Neural cell (in vitro differentiated cells): ENCODE results near the gene NREP. TPM values are rescaled to one million over a fixed set of nuclear protein-coding genes. Genes with fewer than 3 reads are reported as not detected.
A peak's percentile ranks its signal among the peaks of the same experiment; 100 is the strongest.

ENCODE experiments used
- H2AFZ ChIP-seq: fragments of 200-600, 300-800 bp; sonication (generic), shearing (Covaris generic); 2 replicates; pipeline ENCODE4 v1.6.0; 2014; ENCODE audit warnings: low read depth, mild to moderate bottlenecking, antibody characterized with exemption, low read length, moderate library complexity
- H3F3A ChIP-seq: fragments of 200-600 bp; shearing (Covaris generic); 2 replicates; pipeline ENCODE4 v1.6.1; 2016; ENCODE audit warnings: mild to moderate bottlenecking, moderate library complexity, mixed read lengths, antibody characterized with exemption, low read length; ENCODE audit not compliant: insufficient read depth, poor library complexity, severe bottlenecking
- H3K27ac ChIP-seq: fragments of 200-600, 300-800 bp; sonication (generic), shearing (Covaris generic); 2 replicates; pipeline ENCODE4 v1.5.1; 2014; ENCODE audit warnings: mild to moderate bottlenecking, low read length, moderate library complexity
- H3K27me3 ChIP-seq: fragments of 300-800, 200-600 bp; sonication (generic), shearing (Covaris generic); 2 replicates; pipeline ENCODE4 v1.6.0; 2014; ENCODE audit warnings: mild to moderate bottlenecking, low read depth, low read length, moderate library complexity; ENCODE audit not compliant: insufficient read depth
- H3K36me3 ChIP-seq: fragments of 300-800, 200-600 bp; sonication (generic), shearing (Covaris generic); 2 replicates; pipeline ENCODE4 v1.5.1; 2014; ENCODE audit warnings: mild to moderate bottlenecking, antibody characterized with exemption, low read length, moderate library complexity; ENCODE audit not compliant: insufficient read depth
- H3K4me2 ChIP-seq: fragments of 300-800, 200-600 bp; sonication (generic), shearing (Covaris generic); 2 replicates; pipeline ENCODE4 v1.6.0; 2014; ENCODE audit warnings: mild to moderate bottlenecking, low read length
- H3K4me3 ChIP-seq: fragments of 300-800, 200-600 bp; sonication (generic), shearing (Covaris generic); 2 replicates; pipeline ENCODE4 v1.5.1; 2014; ENCODE audit warnings: mild to moderate bottlenecking, low read length, moderate library complexity
- H3K79me2 ChIP-seq: fragments of 200-600 bp; shearing (Covaris generic); replicated peaks from 2 replicates; pipeline ENCODE4 v1.6.0; 2014; ENCODE audit warnings: mild to moderate bottlenecking, low read length, moderate library complexity; ENCODE audit not compliant: insufficient read depth
- H3K9ac ChIP-seq: fragments of 300-800, 200-600 bp; sonication (generic), shearing (Covaris generic); 2 replicates; pipeline ENCODE4 v1.6.1; 2016; ENCODE audit warnings: mild to moderate bottlenecking, low read length, mixed read lengths
- H3K9me2 ChIP-seq: fragments of 200-600 bp; shearing (Covaris generic); 2 replicates; pipeline ENCODE4 v1.6.1; 2016; ENCODE audit warnings: mild to moderate bottlenecking, low read length, mixed read lengths; ENCODE audit not compliant: insufficient read depth
- H3K9me3 ChIP-seq: fragments of 200-600, 300-800 bp; sonication (generic), shearing (Covaris generic); 2 replicates; pipeline ENCODE4 v1.6.1; 2016; ENCODE audit warnings: mild to moderate bottlenecking, mixed run types, low read length, moderate library complexity, mixed read lengths
- H4K20me1 ChIP-seq: fragments of 200-600 bp; shearing (Covaris generic); 2 replicates; pipeline ENCODE4 v1.6.1; 2016; ENCODE audit warnings: mild to moderate bottlenecking, mixed run types; ENCODE audit not compliant: insufficient read depth
- EP300 ChIP-seq: fragments of 450-650 bp; conservative IDR thresholded peaks from 2 replicates; pipeline ENCODE4 v1.6.1; 2014; ENCODE audit warnings: antibody characterized with exemption, mild to moderate bottlenecking, moderate library complexity; ENCODE audit not compliant: poor library complexity, severe bottlenecking
- EZH2 ChIP-seq: fragments of 200-600, 300-800 bp; shearing (Covaris generic), sonication (generic); IDR thresholded peaks from 2 replicates; pipeline ENCODE4 v1.6.1; 2014; ENCODE audit warnings: antibody characterized with exemption, low read length, borderline replicate concordance, mild to moderate bottlenecking; ENCODE audit not compliant: insufficient read depth, poor library complexity, severe bottlenecking
- MXI1 ChIP-seq: fragments of 450-650 bp; conservative IDR thresholded peaks from 2 replicates; pipeline ENCODE4 v1.6.1; 2014; ENCODE audit warnings: antibody characterized with exemption, mild to moderate bottlenecking; ENCODE audit not compliant: poor library complexity, severe bottlenecking
- POLR2AphosphoS5 ChIP-seq: IDR thresholded peaks from 2 replicates; pipeline ENCODE4 v1.6.1; 2012
- RAD21 ChIP-seq: fragments of 450-650 bp; conservative IDR thresholded peaks from 2 replicates; pipeline ENCODE4 v1.6.1; 2014; ENCODE audit warnings: antibody characterized with exemption, mild to moderate bottlenecking, moderate library complexity
- REST ChIP-seq: IDR thresholded peaks from 2 replicates; pipeline ENCODE4 v1.6.1; 2012; ENCODE audit warnings: borderline replicate concordance
- SMC3 ChIP-seq: fragments of 450-650 bp; conservative IDR thresholded peaks from 2 replicates; pipeline ENCODE4 v1.6.1; 2014; ENCODE audit warnings: antibody characterized with exemption, mild to moderate bottlenecking, moderate library complexity; ENCODE audit not compliant: poor library complexity
- TAF1 ChIP-seq: IDR thresholded peaks from 2 replicates; pipeline ENCODE4 v1.6.1; 2012; ENCODE audit warnings: low read depth
- polyA plus RNA-seq: library from polyadenylated mRNA; depleted of rRNA; stranded (reverse); fragments of >200 nt; gene quantifications from 2 replicates; pipeline ENCODE4 v1.2.3, GENCODE V29; 2014
- TF ChIP-seq, protein P1 (sequence below): fragments of 450-650 bp; IDR thresholded peaks from 2 replicates; pipeline ENCODE4 v1.5.1; 2014; ENCODE audit warnings: antibody characterized with exemption, mild to moderate bottlenecking, moderate library complexity; ENCODE audit not compliant: poor library complexity, severe bottlenecking

NREP gene
- polyA plus RNA-seq, 1 donor from 2014 or later, result 3,807 TPM

- no peak overlapping the region for H3K9ac ChIP-seq
- H3K27me3 ChIP-seq, result no peaks in the 10 kb centered on the region
- H2AFZ ChIP-seq, result no peak overlapping the region
- H3K4me3 ChIP-seq, result no peak overlapping the region
- no peaks in the 10 kb centered on the region for H3F3A ChIP-seq
- no peak overlapping the region for H3K4me2 ChIP-seq
- H3K79me2 ChIP-seq, result no peaks in the 10 kb centered on the region
- no peaks in the 10 kb centered on the region for H3K36me3 ChIP-seq
- no peak overlapping the region for H3K27ac ChIP-seq
- no peaks in the 10 kb centered on the region for H4K20me1 ChIP-seq
- no peaks in the 10 kb centered on the region for H3K9me3 ChIP-seq
- TF ChIP-seq MXI1, result no peak
- peak; percentile 30 for TF ChIP-seq EP300
- no peaks in the 10 kb centered on the region for H3K9me2 ChIP-seq
Measured at GRCh38 chr5:111697215-111697614, 59.8 kb downstream of the NREP start.

DNA sequence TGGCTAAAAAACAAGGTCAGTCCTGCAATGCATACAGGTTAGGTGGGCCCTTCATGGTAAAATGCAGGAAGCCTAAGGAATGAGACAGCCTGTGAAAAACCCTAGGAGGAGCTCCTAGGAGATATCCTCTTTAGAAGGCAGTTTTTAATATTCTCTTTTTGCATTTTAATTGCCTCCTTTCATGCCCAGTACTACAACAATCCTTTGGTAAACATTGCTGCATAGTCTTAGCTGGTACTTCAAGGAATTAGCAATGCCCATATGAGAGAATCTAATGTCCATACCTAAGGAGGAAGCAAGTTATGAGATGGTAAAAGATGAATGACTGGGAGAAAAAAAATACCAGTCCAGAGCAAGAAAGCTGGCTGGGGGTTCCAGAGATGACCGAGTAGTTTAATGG is 61.0 kb downstream of the NREP start:
- H3K27ac ChIP-seq, result no peak overlapping the region
- no peaks in the 10 kb centered on the region for H3K27me3 ChIP-seq
- no peak overlapping the region for H3K4me3 ChIP-seq
- H3K36me3 ChIP-seq, result no peaks in the 10 kb centered on the region
- H3K9ac ChIP-seq, result no peak overlapping the region
- H3K9me3 ChIP-seq, result no peaks in the 10 kb centered on the region
- H3K79me2 ChIP-seq, result no peaks in the 10 kb centered on the region
- H3K4me2 ChIP-seq, result no peak overlapping the region
- H3K9me2 ChIP-seq, result no peaks in the 10 kb centered on the region
- no peak for TF ChIP-seq SMC3
- no peak for TF ChIP-seq TAF1
- TF ChIP-seq, protein P1, sequence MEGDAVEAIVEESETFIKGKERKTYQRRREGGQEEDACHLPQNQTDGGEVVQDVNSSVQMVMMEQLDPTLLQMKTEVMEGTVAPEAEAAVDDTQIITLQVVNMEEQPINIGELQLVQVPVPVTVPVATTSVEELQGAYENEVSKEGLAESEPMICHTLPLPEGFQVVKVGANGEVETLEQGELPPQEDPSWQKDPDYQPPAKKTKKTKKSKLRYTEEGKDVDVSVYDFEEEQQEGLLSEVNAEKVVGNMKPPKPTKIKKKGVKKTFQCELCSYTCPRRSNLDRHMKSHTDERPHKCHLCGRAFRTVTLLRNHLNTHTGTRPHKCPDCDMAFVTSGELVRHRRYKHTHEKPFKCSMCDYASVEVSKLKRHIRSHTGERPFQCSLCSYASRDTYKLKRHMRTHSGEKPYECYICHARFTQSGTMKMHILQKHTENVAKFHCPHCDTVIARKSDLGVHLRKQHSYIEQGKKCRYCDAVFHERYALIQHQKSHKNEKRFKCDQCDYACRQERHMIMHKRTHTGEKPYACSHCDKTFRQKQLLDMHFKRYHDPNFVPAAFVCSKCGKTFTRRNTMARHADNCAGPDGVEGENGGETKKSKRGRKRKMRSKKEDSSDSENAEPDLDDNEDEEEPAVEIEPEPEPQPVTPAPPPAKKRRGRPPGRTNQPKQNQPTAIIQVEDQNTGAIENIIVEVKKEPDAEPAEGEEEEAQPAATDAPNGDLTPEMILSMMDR, result no peak
- no peak for TF ChIP-seq POLR2AphosphoS5
- TF ChIP-seq RAD21, result no peak
- TF ChIP-seq REST, result no peak
- no peak for TF ChIP-seq EZH2
- TF ChIP-seq EP300, result no peak
- no peak for TF ChIP-seq MXI1
- no peaks in the 10 kb centered on the region for H4K20me1 ChIP-seq
- H3F3A ChIP-seq, result no peaks in the 10 kb centered on the region
- no peak overlapping the region for H2AFZ ChIP-seq

DNA sequence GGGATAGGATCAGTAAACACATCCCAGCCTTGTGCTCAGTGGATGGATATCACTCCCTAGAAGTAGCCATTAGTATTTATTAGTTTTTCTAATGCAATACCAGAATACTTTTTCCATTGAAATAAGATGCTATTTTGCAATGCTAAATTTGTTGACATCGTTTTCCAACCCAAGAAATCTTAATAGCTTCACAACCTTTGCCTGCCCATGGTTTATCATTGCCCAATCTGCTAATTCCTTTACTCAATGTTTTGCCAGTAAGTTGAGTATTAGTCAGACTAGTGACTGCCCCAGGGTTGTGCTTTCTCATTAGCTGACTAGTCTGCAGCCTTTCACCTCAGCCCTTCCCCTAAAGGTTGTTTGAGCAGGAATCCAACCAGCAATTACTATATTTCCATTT is 62.9 kb downstream of the NREP start:
- no peak for TF ChIP-seq REST
- no peak for TF ChIP-seq EZH2
- TF ChIP-seq TAF1, result no peak
- TF ChIP-seq, protein P1, result no peak
- no peak for TF ChIP-seq RAD21

More for the DNA sequence above, 62.9 kb downstream of the NREP start:
- no peaks in the 10 kb centered on the region for H3K27me3 ChIP-seq
- H3K9me2 ChIP-seq, result no peaks in the 10 kb centered on the region
- H3K4me3 ChIP-seq, result no peak overlapping the region
- H4K20me1 ChIP-seq, result no peaks in the 10 kb centered on the region
- H3F3A ChIP-seq, result no peaks in the 10 kb centered on the region
- no peaks in the 10 kb centered on the region for H3K9me3 ChIP-seq
- no peak overlapping the region for H3K27ac ChIP-seq
- H3K4me2 ChIP-seq, result no peak overlapping the region
- no peak overlapping the region for H2AFZ ChIP-seq
- no peak overlapping the region for H3K9ac ChIP-seq
- H3K79me2 ChIP-seq, result no peaks in the 10 kb centered on the region
- H3K36me3 ChIP-seq, result no peaks in the 10 kb centered on the region
